ENCODE results near the gene ICAM4.

GRCh38 chr19:10334588-10335351 is 48.0 kb downstream of the ICAM4 start:
- TF ChIP-seq CTCF (IDR thresholded peaks at IDR 0.05) (no peak), EP300 (IDR thresholded peaks at IDR 0.05) (no peak)

Measured in stomach (tissue), 4 donors.